Stimulated activated CD4-positive, alpha-beta T cell treated with anti-CD3 and anti-CD28 coated beads, Interleukin-15, amount 100 ng/mL, for 24 hours (primary cell): ENCODE data around the gene FAM200B.
"Not testable (repeated sequence)": the region's sequence is repeated elsewhere in the genome, so short reads cannot be mapped to it uniquely, and the experiment has no call there.

Experiments
- DNase-seq: peaks from one replicate; pipeline ENCODE4 v3.0.0-alpha.2; 2020

FAM200B gene

GRCh38 chr4:15696866-15697265 is 15.2 kb downstream of the FAM200B start:
- DNase-seq: no peak

GRCh38 chr4:15702941-15703403 is 21.3 kb downstream of the FAM200B start, which contains the start of gene BST1:
Gene BST1 (plus strand): TSS chr4:15703065. CDS start chr4:15703145, 80 bp downstream.
- DNase-seq: peak; percentile 68

GRCh38 chr4:15703439-15703838 is 21.8 kb downstream of the FAM200B start:
- no peak for DNase-seq

DNA sequence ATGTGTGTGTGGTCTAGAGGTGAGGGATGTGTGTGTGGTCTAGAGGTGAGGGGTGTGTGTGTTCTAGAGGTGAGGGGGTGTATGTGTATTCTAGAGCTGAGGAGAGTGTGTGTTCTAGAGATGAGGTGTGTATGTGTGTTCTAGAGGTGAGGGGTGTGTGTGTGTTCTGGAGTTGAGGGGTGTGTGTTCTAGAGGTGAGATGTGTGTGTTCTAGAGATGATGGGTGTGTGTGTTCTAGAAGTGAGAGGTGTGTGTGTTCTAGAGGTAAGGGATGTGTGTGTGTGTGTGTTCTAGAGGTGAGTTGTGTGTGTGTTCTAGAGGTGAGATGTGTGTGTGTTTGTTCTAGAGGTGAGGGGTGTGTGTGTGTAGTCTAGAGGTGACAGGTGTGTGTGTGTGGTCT is 22.5 kb downstream of the FAM200B start:
- DNase-seq: no peak

DNA sequence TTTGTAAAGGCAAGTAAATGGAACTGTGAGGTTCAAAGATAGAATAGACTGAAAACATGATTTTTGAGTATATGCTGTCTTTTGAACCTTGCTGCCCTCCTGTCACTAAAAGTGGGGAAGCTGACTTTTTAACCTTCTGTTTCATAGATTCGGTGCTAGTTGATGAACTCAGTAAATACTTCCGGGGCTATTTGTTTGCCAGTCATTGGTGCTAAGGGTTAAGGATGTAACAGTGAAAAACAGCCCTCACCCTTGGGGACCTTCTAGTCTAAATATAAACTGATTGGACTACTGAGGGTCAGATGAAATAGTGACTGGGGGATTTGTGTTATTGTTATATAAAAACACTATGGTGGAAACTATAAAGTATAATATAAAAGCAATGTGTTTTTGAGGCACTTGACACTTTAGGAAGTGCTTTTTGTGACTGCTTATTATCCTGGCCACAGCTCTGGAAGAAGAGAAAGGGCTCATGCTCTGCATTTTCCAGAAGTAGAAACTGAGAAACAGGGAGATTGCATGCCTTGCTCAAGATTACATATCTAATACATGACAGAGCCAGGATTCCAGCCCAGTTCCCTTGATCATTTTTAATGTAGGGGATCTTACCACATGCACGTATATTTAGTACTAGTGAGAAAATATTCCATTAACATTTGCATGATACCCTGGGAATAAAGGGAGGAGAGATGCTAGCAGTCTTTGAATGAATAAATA is 25.2 kb downstream of the FAM200B start:
- DNase-seq: no peak

GRCh38 chr4:15707363-15707715 is 25.7 kb downstream of the FAM200B start:
- DNase-seq: no peak

DNA sequence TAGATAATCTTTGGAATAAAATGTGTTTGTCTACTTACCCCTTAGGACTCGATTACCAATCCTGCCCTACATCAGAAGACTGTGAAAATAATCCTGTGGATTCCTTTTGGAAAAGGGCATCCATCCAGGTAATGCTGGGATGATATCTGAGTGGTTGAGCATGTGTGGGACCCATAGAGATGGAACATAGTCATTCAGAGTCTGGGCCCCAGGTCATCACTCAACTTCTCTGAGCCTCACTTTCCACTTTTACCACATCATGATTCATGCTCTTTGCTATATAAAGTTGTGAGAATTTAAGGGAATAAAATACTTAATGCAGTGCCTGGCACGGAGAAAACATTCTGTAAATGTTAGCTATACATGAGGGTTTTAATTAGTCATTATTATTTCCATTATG is 30.1 kb downstream of the FAM200B start:
- no peak for DNase-seq

DNA sequence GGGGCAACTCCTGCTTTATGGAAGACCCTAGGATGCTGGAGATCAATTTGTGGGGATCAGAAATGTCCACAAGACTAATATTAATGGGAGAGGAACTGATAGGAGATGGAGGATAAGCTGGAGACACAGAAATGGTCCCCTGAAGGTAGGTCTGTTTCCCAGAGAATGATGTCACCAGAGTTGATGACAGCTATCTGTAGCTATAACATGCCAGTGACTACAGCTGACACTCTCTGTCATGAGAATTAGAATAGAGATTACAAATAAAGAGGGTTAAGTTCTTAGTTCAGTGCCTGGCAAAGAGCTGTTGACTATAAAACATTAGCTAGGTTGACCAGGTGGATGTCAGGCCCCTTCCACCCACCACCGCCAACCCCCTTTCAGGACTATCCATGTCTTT is 30.6 kb downstream of the FAM200B start:
- DNase-seq: no peak

DNA sequence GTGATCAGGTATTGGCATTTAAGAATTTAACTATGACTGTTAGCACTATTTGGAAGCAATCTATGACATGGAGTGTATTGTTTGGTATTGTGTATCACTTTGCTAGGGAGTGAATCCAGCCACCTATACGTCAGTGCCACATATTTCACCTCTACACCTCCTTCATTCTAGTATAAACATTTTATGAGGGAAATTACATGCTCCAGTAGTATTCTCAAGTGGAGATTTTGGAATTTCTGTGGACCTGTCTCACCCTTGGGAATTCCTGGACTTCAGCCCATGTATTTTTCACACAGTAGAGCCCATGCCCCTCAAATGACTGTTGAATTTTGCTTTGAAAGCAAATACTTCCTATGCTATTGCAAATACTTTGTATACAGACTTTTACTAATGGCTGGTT is 32.5 kb downstream of the FAM200B start:
- DNase-seq: no peak

DNA sequence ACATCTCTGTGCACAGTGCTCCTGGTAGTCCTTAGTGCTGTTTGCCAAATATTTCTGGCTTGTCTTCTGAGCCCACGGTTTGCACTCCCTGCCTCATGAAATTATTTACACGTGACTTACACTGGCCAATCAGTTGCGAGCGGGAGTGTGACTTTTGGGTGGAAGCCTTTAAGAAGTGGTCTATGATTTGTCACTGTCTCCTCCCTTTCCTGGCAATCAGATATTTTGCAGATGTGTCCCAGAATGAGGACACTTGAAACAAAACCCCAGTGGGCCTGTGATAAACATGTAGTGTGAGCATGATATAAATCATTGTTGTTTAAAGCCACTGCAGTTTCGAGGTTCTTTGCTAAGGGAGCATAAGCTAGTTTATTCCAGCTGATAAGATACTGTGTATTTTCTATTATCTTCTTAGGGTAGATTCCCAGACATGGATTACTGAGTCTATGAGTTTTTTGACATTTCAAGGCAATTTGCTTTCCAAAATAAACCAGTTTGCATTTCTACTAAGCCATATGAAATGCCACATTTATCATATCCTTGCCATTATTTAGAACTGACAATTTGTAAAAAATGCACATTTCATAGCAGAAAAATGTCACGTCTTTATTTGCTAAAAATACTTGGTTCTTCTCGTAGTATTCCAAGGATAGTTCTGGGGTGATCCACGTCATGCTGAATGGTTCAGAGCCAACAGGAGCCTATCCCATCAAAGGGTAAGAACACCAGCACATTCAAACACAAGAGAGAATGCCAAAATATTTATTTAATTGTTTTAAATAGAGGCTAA is 33.2 kb downstream of the FAM200B start:
- no peak for DNase-seq

- no peak for DNase-seq
These were observed 34.5 kb downstream of the FAM200B start for GRCh38 chr4:15716115-15716514.

- DNase-seq: no peak
These were observed 35.5 kb downstream of the FAM200B start for GRCh38 chr4:15717086-15717485.

DNA sequence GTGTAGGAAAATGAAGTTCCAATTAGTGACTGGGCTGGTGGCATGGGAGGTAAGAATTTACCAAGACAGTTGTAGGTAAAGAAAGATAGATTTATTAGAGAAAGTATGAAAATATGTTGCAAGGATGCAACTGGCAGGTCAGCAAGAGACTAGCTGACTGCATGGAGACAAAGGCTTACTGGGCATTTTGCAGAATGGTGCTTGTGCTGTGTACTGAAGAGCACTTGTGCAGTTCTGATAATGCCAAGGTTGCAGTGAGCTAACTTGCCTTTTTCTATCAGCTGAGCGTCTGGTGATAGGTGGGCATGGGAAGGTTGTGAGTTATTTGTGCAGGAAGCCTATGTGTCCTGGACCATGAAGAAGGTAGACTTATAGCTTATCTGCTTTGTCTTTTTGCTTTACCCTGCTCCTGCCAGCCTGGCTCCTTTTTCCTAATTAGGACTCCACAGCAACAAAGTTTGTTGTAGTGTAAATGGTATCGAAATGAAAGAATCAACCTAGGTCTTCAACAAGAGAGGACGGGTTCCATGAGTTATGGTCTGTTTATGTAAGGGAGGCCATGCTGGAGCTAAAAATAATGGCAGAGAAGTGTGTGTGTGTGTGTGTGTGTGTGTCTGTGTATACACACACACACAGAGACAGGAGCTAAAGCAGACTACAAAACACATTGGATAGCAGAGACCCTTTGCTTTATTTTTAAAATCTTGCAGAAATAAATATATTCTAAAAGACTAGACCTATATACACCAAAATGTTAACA is 36.2 kb downstream of the FAM200B start:
- no peak for DNase-seq

DNA sequence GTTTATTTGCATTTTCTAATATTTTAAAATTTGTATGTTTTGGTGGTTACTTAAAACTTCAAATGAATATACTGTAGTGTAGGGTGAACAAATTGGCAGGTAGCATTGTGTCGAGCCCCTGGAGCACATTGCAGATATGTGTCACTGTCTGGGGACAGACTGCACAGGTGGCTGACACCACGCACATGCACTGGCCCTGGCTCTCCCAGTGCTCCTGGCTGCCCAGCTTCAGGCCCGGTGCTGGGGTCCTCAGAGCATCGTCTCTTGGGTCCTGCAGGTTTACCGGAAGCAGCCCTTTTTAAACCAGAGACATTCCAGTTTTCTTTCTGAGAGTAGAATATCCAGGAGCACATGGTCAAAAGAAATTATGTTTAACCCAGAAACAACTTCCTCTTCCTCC is 36.8 kb downstream of the FAM200B start:
- DNase-seq: no peak

GRCh38 chr4:15718959-15719358 is 37.3 kb downstream of the FAM200B start:
- no peak for DNase-seq

DNA sequence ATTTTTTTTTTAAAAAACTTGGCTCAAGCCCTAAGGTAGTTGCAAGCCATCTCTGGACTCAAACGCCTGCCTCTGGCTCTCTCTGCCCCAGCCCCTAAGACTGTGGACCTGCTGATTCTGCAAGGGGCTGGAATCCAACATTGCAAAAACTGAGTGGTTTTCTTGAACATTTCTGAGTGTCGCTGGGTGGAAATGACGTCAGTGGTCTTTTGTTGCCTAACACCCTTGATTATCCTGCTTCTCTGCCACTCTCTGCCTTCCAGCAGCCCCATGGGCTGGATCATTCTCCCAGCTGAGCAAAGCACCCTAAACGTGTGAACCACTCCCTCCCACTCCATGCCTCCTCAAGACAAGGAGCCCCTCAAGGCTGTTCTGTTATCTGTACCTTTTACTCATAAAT is 37.9 kb downstream of the FAM200B start:
- no peak for DNase-seq

DNA sequence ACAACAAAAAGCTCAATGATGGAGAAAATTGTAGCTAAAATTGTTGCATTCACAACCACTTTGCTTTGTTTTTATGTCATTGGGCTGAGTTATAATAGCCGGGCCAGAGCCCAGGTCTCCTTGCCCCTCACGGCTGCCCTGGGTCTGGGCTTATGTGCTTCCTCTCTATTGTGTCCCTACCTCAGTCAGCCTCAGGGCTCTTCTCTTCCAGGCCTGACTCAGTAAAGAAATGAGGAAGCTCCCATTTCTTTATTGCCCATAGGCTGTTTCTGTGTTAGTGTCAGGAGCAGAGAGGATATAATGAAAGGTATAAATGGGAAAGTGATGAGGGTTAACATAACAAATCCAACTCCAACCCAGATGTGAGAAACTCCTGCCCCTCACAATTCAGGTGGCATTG is 39.2 kb downstream of the FAM200B start:
- DNase-seq: no peak

DNA sequence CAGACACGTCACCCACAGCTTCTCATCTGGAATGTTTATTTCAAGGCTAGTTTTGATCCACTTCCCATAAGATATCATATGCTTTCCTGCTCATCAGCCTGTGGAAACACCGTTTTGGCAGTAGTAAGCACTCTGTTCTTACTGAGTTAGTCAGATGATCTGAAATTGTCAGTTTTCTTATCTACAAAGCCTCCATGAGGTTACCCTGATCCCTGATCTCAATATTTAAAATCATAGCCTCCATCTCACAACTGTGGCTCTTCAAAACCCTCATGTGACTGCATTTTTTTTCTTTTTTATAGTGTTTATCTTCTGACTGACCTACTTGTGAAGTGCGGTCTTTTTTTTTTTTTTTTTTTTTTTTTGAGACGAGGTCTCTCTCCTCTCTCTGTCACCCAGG is 44.0 kb downstream of the FAM200B start:
- no peak for DNase-seq

- DNase-seq: peak; percentile 32
These were observed 48.4 kb downstream of the FAM200B start for GRCh38 chr4:15729910-15730533.

DNA sequence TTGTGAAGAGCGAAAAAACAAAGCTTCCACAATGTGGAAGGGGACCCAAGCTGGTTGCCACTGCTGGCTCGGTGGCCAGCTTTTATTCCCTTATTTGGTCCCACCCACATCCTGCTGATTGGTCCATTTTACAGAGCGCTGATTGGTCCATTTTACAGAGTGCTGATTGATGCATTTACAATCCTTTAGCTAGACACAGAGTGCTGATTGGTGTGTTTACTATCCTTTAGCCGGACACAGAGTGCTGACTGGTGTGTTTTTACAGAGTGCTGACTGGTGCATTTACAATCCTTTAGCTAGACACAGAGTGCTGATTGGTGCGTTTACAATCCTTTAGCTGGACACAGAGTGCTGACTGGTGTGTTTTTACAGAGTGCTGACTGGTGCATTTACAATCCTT is 51.4 kb downstream of the FAM200B start:
- DNase-seq: not testable (repeated sequence)

- DNase-seq: no peak
These were observed 53.9 kb downstream of the FAM200B start for GRCh38 chr4:15735536-15735935.

GRCh38 chr4:15736514-15737050 is 55.0 kb downstream of the FAM200B start:
- no peak for DNase-seq

GRCh38 chr4:15737255-15737654 is 55.6 kb downstream of the FAM200B start:
- no peak for DNase-seq
